Activated CD4-positive, CD25-positive, alpha-beta regulatory T cell treated with anti-CD3 and anti-CD28 coated beads, Interleukin-2, amount 50 U/mL, for 72 hours (primary cell): ENCODE results near the gene FOXF1.

Source experiments
- DNase-seq: peaks from one replicate; pipeline ENCODE4 v3.0.0; 2021

Gene FOXF1

DNA sequence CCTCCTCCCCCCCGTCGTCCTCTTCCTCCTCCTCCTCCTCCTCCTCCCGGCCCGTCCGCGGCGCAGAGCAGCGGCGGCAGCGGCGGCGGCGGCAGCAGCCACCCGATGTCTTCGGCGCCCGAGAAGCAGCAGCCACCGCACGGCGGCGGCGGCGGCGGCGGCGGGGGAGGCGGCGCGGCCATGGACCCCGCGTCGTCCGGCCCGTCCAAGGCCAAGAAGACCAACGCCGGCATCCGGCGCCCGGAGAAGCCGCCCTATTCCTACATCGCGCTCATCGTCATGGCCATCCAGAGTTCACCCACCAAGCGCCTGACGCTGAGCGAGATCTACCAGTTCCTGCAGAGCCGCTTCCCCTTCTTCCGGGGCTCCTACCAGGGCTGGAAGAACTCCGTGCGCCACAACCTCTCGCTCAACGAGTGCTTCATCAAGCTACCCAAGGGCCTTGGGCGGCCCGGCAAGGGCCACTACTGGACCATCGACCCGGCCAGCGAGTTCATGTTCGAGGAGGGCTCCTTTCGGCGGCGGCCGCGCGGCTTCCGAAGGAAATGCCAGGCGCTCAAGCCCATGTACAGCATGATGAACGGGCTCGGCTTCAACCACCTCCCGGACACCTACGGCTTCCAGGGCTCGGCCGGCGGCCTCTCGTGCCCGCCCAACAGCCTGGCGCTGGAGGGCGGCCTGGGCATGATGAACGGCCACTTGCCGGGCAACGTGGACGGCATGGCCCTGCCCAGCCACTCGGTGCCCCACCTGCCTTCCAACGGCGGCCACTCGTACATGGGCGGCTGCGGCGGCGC is at the start of gene FOXF1:
Gene FOXF1, plus strand, starts transcription at position 63 of the 797 bp plus-strand sequence. Its CDS starts 43 bp downstream, at position 106.
- DNase-seq = no peak

DNA sequence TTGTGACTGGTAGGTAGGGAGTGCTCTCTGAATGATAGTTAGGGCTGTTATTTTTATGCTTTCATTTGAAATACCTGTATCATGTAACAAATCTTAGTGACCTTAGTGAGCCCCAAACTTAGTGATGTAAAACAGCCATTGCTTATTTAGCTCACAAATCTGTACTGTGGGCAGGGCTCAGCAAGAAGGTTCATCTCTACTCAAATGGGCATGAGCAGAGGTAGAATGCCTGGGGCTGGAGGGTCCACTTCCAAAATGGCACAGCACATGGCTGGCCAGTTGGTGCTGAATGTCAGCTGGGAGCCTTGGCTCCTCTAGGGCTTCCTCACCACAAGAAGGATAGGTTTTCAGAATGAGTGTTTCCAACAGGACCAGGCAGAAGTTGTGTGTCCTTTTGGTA is 49.3 kb upstream of the FOXF1 start:
- no peak for DNase-seq

DNA sequence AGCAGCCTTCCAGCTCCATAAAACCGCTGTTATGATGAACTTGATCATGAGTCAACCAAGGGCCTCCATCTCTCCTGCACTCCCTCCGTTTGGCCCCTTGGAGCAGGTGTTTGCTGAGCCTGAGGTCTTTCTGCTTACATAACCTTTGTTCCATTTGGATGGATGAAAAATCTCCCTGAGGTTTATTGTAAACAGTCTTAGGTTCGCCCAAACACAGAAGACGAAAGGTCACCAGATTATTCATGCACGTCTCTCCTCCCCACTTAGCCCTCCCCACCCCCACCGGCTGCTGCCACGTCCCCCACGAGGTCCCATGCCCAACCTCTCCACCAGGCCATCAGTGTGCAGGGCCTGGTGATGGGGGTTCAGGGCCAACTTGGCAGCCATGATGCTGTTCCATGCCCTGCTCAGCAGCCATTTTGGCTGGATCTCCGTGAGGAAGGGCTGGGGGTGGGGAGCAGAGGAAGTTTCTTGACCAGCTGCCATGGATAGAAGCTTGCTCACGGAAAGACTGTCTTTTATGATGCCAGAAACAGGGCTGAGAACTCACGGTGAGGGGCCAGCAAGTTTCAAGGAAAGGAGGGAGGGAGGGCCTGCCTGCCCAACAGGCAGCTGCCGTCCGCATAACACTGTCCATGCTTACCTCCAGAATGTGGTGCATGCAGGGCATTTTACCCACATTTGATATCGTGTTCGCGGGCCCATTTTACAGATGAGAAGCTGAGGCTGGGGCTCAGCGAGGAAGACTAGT is 47.8 kb upstream of the FOXF1 start:
- no peak for DNase-seq

DNA sequence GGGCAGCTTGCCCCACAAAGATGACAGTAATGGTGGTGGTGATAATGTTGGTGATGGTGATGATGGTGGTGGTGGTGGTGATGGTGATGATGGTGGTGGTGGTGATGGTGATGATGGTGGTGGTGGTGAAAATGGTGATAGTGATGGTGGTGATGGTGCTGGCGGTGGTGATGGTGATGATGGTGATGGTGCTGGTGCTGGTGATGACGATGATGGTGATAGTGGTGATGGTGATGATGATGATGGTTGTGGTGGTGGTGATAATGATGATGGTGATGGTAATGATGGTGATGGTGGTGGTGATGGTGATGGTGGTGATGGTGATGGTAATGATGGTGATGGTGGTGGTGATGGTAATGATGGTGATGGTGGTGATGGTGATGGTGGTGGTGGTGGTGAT is 46.3 kb upstream of the FOXF1 start:
- DNase-seq = no peak

DNA sequence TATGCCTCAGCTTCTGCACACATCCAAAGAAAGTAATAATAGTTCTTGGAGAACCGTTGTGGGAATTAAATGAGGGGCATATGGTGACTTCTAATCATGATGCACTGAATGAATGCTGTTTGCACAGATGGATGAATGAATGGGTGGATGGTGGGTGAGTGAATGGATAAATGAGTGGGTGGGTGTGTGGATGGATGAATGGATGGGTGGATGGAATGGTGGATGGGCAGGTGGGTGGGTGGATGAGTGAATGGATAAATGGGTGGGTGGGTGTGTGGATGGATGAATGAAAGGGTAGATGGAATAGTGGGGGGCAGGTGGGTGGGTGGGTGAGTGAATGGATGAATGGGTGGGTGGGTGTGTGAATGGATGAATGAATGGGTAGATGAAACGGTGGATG is 44.9 kb upstream of the FOXF1 start:
- DNase-seq = no peak

DNA sequence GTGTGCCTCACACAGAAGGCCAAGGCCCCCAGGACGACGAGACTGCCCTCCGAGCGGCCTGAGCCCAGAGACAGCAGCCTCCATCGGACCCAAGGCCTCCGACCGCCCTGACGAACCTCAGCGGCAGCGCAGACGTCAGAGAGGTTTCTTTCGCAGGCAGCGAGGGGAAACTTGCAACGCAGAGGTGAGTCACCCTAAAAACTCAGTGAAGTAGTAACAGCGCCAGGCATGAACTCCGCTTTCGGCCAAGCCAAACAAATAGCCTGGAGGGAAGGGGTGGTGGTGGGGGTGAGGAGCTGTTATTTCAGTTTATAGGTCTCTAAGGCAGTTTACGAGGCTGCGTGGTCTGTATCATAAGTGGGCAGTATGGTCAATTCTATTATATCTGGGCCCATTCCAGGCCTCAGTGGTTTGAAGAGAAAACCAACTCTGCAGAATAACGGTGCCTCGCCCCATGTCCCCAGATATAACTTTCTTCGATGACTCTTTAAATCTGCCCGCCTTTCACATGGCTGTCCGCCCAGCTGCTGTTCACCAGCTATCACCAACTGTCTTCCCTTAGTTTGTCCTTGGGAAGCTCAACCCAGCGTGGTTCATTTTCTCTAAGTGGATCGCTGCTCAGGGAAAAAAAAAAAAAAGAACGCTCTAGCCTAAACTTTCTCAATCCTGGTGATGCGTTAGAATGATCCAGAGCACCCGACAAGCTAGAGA is 43.5 kb upstream of the FOXF1 start:
- DNase-seq = no peak

DNA sequence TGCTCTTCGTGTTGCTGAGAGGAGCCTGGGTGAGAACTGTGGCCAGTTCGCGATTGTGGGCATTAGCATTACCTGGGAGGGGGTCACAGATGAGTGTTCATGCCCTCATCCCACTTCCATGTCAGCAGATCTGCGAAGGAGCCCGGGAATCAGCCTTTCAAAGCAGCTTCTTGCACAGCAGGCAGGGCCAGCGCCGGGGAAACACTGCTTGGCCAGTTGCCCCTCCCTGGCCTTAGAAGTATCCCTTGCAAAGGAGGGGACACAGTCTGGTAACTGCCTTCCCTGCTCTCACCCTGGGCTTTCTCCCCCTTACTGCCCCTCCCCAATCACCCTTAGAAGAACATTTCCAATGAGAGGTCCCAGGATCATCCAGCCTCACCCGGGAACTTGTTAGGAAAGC is 42.8 kb upstream of the FOXF1 start:
- DNase-seq = no peak

DNA sequence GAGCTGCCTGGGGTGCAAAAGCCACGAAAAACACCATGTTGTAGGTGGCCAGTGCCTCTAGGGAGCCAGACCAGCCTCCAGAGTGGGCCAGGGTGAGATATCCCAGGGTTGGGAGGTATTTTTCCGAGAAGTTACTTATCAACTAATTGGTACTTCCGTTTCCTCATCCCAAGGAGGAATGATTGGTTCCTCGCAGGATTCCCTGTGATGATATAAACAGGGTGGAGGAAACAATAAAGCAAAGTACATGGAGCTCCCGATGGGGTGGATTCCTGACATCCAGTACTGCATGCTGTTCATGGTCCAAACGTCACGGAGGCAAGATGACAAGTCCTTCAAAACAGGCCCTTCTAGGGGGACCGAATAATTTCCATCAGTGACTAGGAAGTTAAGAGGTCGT is 39.4 kb upstream of the FOXF1 start:
- DNase-seq = no peak

DNA sequence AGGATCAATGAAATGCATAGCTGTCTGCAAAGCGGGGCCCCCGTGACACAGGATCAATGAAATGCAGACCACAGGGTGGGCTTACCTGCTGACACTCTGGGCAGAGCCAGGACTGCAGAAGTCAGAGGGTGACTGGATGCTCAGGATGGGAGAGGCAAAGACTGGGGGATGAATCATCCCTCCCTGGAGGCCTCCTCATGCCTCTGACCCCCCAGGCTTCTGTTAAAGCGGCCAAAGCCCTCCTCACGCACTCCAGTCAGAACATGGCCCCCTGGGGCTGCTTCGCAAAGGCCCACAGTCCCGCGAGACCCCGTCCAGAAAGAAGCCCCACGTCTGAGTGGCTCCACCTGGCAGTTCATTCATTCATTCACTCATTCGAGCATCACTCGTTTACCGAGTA is 38.4 kb upstream of the FOXF1 start:
- DNase-seq = no peak

DNA sequence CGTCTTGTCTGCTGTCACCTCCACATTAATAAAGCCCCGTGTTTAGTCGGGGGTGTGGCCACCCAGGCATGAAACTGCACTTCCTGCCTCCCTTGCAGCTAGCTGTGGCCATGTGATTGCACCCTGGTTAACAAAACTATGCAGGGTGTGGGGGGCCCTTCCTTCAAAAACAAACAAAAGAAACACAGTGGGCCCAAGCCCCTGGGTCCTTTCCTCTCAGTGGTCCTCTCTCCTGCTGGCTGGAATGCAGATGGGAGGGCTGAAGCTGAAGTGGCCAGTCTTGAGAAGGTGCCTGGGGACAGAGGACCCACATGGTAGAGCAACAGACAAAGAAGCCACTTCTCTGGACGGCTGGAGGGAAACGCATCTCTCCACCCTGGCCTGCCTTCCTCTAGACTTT is 38.0 kb upstream of the FOXF1 start:
- DNase-seq = no peak

DNA sequence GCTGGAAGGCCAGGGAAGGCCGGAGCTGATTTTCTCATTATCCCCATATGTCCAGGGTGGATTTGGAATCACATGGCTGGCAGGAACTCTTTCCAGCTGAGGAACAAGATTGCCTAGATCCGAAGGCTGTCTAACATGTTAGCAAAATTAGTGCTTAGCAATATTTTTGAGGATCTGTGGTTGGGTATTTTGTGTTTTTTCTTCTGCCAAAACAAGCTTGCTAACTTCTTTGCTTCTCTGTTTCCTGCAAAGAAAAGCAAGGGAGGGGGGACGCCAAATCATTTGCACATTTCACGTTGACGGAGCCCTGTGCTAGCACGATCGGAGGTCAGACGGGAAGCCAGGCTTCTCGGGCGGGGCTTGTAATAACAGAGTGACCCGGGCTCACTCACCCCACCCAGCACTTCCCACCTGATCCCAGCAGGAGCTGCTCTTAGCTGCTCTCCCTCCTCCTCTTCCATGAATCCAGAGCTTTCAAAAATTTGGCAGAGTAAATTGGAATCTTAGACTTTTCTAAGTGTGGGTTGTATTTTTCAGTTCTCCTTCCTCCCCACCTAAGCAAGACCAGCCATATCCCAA is 33.3 kb upstream of the FOXF1 start:
- no peak for DNase-seq

DNA sequence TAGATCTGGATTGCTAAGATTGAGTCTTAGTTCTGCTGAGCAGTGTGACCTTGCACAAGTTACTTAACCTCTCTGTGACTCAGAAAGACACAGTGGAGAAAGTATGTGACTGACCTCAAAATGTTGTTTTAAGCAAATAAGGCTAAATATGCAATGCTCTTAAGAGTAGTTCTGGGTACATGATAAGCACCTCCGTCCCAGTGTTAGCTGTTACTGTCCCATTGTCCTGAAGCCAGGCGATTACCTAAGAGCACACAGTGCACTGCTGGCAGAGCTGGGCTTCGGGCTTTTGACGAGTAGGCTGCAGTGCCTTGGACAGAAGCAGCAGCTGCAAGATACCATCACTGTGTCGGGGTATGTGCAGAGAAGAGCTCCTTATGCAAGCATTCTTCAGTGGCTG is 32.7 kb upstream of the FOXF1 start:
- DNase-seq = no peak

DNA sequence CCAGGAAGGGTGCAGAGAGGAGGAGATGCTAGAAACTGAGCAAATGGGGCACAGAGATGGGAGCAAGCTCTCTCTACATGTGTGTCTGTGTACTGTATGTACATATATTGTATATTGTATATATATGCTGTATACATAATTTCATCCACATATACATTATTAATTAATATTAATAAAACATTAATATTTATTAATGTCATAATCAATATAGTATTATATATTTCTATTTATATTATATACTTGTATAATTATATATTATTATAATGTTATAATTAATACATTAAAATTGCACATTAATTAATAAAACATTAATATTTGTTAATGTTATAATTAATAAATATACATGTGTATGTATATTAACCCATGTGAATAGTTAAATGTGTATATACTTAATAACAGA is 31.5 kb upstream of the FOXF1 start:
- no peak for DNase-seq

DNA sequence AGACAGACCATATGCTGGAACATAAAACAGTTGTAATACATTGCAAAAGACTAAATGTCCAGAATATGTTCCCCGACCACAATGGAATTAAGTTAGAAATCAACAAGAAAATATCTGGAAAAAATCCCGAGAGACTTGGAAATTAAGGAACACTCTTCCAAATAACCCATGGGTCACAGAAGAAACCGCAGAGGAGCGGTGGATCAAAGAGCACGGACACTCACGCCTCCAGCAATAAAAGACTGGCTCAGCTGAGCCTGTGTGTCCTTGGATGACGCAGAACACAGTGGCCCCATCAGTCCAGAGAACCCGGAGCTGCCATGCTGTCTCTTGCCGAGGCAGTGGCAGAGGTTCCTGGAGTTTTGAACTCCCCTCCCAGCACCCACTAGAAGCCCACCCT is 30.9 kb upstream of the FOXF1 start:
- no peak for DNase-seq

DNA sequence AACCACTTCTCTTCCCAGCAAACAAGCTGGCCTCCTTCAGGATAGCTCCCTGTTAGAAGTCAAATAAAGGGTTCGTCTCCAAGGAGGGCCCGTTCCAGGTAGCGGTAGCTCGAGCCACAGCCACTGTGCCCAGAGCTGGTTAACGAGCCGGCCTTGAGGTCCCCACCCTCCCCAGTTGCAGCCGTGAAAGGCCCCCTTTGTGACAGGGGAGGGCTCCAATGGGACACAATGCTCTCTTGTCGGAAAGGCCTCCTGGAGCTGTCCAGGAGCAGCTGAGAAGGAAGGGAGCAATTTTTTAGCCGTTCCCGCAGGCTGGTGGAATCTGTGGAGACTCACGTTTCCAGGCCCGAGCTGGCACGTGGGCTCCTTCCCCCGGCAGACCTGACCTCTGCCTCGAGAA is 29.9 kb upstream of the FOXF1 start:
- no peak for DNase-seq

DNA sequence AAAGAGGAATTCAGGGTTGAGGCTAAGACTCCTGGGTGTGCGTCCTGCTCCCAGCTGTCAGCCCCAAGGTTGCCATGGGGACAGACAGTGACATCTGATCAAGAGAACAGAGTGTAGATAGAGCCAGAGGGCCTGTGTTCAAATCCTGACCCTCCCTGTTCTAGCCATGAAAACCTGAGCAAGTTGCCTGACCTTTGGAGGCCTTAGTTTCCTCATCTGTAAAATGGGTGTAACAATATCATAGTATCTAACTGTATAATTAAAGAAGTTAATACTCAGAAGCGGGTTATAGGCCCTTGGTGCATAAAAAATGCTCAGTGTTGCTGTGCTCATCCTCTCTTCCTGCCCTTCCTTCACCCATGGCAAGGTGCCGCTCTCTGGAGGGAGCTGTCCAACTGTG is 28.7 kb upstream of the FOXF1 start:
- DNase-seq = no peak

DNA sequence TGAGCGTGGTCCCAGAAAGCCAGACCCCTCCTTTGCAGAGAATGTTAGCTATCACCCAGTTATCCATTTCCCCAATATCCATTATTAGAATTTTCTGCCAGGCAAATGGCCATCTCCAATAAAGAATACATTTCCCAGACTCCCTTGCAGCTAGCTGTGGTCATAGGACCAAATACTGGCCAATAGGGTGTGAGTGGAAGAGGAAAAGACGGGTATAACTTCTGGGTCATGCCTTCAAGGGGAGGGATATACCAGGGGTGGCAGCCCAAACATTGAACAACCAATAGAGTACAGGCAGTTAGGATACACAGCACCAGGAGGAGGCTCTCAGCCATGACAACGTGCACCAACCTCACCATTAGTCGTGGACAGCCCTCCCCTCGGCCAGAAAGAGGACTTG is 26.1 kb upstream of the FOXF1 start:
- no peak for DNase-seq

DNA sequence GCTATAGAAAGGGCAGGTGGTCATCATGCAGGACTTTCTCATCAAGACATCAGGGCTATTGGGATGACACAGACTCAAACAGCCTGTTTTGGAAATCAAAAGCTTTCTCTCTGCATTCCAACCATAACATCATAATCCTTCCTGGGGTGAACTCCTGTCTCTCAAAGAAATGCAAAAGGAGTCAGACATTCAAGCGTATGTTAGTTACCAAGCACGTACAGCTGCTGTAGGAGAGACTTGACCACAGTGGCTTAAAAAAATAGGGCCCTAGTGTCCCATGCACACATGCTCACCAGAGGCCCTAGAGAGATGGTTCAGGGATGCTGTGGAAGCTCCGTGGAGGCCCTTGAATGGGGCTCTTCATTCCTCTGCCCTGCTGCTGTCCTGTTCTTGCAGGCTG is 24.6 kb upstream of the FOXF1 start:
- no peak for DNase-seq

DNA sequence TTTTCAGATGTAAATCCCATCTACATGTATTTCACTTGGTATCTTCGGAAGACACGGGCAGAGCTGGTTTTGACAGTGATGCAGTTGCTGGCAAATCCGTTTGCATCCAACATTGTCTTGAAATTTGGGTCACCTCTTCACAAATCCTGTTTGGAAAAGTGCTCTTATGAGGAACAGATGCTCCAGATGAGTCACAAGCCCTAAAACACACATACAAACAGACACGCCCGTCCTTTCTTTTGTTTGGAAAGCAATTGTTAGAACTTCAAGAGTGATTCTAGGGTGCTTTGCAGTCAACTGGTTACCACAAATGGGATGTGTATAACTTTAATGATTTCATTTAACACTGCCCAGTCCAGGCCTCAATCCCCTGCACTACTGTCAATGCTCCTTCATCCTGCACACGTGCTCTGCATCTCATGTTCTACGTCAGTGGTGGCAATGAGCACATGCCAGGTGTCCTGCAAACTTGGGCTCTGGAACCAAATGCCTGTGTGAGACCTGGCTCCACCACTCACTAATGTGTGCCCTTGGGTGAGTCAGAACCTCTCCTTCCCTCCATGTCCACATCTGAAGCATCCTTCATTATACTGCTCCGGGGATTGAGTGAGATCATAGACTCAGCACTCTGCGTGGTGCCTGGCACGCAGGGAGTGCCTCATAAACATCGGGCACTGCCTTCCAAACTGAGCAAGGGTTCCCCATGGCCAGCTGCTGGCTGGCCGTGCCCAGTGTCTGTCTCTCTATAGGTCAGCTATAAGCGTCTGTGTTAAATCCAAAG is 19.3 kb upstream of the FOXF1 start:
- DNase-seq = no peak

DNA sequence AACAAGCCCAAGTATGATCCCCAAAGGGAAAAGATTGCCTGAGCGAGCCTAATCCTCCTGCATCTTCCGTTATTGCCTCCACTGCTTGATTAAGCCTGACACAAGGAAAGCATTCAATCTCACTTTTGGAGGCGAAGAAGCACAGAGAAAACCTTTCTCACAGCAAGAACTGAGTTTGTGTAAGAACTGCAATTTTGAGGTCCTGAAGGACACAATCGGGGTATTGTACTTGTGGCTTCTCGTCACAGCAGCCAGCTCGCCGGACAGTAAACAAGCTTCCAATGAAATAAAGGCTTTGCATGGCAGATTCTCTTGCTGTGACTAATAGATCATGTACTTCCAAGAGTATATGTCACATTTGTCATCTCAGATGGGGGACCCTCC is 18.7 kb upstream of the FOXF1 start:
- DNase-seq = no peak

DNA sequence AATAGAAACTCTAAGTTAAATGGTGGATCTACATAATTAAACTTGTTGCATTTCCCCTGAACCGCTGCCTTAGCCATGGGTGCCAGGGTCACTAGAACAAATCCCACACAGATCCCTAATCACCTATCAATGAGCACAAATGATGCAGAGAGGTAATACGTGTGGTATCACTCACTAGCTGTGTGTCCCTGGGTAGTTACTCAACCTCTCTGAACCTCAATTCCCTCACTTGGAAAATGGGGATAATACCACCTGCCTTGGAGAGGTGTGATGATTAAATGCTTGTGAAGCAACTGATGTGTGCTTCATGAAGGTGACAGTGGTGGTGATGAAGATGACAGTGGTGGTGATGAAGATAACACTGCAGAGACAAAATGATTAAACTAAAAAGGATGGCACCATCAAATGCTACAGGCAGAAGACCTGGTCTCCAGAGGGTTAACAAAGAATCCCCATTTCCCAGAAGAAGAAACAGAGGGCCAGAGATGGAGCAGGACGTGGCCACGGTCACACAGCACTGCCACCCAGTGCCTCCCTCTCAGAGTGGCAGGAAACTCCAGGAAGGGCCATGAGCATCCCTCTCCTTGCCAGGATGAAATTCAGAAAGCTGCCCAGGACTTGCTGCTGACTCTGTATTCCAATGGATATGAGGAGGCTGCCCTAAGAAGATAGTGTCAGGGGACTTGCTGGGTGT is 17.9 kb upstream of the FOXF1 start:
- no peak for DNase-seq

DNA sequence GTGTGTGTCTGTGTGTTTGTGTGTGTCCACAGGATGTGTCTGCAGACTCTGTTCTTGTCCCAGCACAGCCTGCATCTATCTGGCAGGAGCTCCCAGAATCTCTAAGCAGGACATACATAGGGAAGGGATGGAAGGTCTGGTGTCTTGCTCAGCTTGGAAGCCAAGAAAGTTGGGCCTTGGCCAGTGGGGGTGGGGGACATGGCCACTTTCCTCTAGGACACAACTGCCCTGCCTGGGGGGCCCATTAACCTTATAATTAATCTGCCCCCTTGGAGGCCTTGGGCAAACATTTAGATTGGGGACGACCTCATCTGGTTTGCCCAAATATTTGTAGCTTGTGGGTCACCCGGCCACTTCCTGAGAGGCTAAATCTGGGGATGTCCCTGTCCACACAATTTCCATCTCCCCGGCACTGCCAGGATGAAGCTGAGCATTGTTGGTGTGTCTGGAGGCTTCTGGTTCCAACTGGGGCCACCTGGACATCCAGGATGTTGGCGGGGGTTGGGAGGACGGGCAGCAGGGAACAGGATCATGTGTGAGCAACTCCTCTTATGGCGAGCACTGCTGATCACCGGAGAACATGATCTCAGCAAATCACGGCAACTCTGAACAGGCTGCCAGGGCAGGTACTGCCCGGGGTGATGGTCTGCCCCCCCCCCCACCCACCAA is 17.2 kb upstream of the FOXF1 start:
- DNase-seq = no peak
